ENCODE measurements around the gene ARL8B.

The ARL8B gene

GRCh38 chr3:5220667-5221431 is 98.8 kb downstream of the ARL8B start:
- Histone ChIP-seq H3K9me3 (ENCODE audit: control insufficient read depth, low read length) (no peaks in the 10 kb centered on the region), H3K9ac (no peak overlapping the region), H3K27ac (no peak overlapping the region), H3K36me3 (ENCODE audit: control insufficient read depth, insufficient read depth, low read length) (no peaks in the 10 kb centered on the region), H2AFZ (no peak overlapping the region), H3K4me3 (ENCODE audit: low read depth, low read length) (no peak overlapping the region), H3K27me3 (ENCODE audit: control insufficient read depth, insufficient read depth, low read length) (no peaks in the 10 kb centered on the region), H3K79me2 (no peaks in the 10 kb centered on the region), H3K4me2 (ENCODE audit: low read length) (no peak overlapping the region), H3K4me1 (no peaks in the 10 kb centered on the region)
- TF ChIP-seq, protein P1, sequence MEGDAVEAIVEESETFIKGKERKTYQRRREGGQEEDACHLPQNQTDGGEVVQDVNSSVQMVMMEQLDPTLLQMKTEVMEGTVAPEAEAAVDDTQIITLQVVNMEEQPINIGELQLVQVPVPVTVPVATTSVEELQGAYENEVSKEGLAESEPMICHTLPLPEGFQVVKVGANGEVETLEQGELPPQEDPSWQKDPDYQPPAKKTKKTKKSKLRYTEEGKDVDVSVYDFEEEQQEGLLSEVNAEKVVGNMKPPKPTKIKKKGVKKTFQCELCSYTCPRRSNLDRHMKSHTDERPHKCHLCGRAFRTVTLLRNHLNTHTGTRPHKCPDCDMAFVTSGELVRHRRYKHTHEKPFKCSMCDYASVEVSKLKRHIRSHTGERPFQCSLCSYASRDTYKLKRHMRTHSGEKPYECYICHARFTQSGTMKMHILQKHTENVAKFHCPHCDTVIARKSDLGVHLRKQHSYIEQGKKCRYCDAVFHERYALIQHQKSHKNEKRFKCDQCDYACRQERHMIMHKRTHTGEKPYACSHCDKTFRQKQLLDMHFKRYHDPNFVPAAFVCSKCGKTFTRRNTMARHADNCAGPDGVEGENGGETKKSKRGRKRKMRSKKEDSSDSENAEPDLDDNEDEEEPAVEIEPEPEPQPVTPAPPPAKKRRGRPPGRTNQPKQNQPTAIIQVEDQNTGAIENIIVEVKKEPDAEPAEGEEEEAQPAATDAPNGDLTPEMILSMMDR (IDR thresholded peaks at IDR 0.05), result no peak

GRCh38 chr3:5221701-5222100 is 99.6 kb downstream of the ARL8B start:
- no peak overlapping the region for H2AFZ ChIP-seq
- H3K36me3 ChIP-seq (ENCODE audit: control insufficient read depth, insufficient read depth, low read length), result no peaks in the 10 kb centered on the region

DNA sequence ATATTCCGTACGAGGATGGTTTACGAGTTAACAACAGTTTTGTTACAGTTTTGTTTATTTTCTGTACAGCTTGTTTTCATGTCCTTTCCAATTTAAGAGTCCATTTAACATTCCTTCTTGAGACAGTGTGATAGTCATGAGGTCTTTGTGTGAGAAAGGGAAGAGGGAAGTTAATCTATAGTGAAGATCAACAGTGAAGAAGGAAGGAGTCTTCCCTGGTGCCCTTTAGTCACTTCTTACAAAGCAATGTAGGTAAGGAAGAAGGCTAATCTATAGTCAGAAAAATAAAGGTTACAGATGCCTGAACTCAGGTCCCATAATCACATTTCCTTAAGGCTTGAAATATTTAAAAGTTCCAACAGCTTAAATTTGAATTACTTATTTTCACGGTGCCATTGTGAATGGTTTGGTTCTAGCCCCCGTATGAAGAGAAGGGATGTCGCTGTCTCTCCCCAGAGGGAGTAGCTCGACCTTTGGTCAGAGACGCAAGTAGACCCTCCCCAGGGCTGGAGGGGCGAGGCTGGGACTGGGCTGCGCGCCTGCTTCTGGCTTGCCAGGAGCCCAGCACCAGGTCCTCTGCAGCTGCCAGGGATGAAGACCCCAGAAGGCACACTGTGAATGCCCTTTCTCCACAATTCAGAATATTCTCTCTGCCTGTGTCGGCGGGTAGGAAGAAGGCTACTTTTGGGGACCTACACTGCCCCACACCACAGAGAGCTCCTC is 100.4 kb downstream of the ARL8B start:
- Histone ChIP-seq H3K4me2 (ENCODE audit: low read length) (no peak overlapping the region), H3K27ac (no peak overlapping the region), H3K4me1 (no peaks in the 10 kb centered on the region), H3K4me3 (ENCODE audit: low read depth, low read length) (no peak overlapping the region), H3K9ac (no peak overlapping the region), H3K27me3 (ENCODE audit: control insufficient read depth, insufficient read depth, low read length) (no peaks in the 10 kb centered on the region), H3K36me3 (ENCODE audit: control insufficient read depth, insufficient read depth, low read length) (no peaks in the 10 kb centered on the region), H2AFZ (no peak overlapping the region), H3K79me2 (no peaks in the 10 kb centered on the region), H3K9me3 (ENCODE audit: control insufficient read depth, low read length) (no peaks in the 10 kb centered on the region)
- TF ChIP-seq, protein P1 (IDR thresholded peaks at IDR 0.05), result no peak

More at GRCh38 chr3:5221701-5222100, 99.6 kb downstream of the ARL8B start:
- TF ChIP-seq, protein P1 (IDR thresholded peaks at IDR 0.05), result no peak
- H3K27me3 ChIP-seq (ENCODE audit: control insufficient read depth, insufficient read depth, low read length), result no peaks in the 10 kb centered on the region
- no peak overlapping the region for H3K9ac ChIP-seq
- H3K9me3 ChIP-seq (ENCODE audit: control insufficient read depth, low read length), result no peaks in the 10 kb centered on the region
- H3K4me1 ChIP-seq, result no peaks in the 10 kb centered on the region
- H3K79me2 ChIP-seq, result no peaks in the 10 kb centered on the region
- H3K4me3 ChIP-seq (ENCODE audit: low read depth, low read length), result no peak overlapping the region
- no peak overlapping the region for H3K27ac ChIP-seq
- no peak overlapping the region for H3K4me2 ChIP-seq (ENCODE audit: low read length)

DNA sequence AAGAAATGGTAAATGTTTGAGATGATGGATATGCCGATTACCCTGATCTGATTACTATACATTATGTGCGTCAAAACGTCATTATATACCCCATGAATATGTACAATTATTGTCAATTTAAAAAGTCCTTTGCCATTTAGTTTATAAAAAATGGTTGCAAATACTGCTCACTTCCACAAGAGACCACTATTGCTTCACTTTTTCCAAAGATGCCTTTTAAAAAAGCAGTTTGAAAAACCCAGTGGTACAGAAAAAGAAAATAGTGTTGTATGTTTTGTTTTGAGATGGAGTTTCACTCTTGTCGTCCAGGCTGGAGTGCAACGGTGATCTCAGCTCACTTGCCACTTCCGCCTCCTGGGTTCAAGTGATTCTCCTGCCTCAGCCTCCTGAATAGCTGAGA is 104.7 kb downstream of the ARL8B start:
- Histone ChIP-seq H2AFZ (no peak overlapping the region), H3K4me2 (ENCODE audit: low read length) (no peak overlapping the region), H3K9me3 (ENCODE audit: control insufficient read depth, low read length) (no peaks in the 10 kb centered on the region), H3K27ac (no peak overlapping the region), H3K4me3 (ENCODE audit: low read depth, low read length) (no peak overlapping the region), H3K79me2 (no peaks in the 10 kb centered on the region), H3K9ac (no peak overlapping the region), H3K4me1 (no peaks in the 10 kb centered on the region), H3K27me3 (ENCODE audit: control insufficient read depth, insufficient read depth, low read length) (no peaks in the 10 kb centered on the region), H3K36me3 (ENCODE audit: control insufficient read depth, insufficient read depth, low read length) (no peaks in the 10 kb centered on the region)
- TF ChIP-seq, protein P1 (IDR thresholded peaks at IDR 0.05), result peak; percentile 16

Measured in parathyroid adenoma (tissue), 2 donors.